ENCODE measurements around the gene PRKRIP1. TPM values are rescaled to one million over a fixed set of nuclear protein-coding genes. Genes with fewer than 3 reads are reported as not detected.
A peak's percentile ranks its signal among the peaks of the same experiment; 100 is the strongest.
"Not testable (repeated sequence)": the region's sequence is repeated elsewhere in the genome, so short reads cannot be mapped to it uniquely, and the experiment has no call there.

Gene PRKRIP1
- total RNA-seq (2014; rRNA removed; shearing (Covaris generic); ENCODE audit: low replicate concordance) = 42.7 and 75.4 TPM in 2 replicates

DNA sequence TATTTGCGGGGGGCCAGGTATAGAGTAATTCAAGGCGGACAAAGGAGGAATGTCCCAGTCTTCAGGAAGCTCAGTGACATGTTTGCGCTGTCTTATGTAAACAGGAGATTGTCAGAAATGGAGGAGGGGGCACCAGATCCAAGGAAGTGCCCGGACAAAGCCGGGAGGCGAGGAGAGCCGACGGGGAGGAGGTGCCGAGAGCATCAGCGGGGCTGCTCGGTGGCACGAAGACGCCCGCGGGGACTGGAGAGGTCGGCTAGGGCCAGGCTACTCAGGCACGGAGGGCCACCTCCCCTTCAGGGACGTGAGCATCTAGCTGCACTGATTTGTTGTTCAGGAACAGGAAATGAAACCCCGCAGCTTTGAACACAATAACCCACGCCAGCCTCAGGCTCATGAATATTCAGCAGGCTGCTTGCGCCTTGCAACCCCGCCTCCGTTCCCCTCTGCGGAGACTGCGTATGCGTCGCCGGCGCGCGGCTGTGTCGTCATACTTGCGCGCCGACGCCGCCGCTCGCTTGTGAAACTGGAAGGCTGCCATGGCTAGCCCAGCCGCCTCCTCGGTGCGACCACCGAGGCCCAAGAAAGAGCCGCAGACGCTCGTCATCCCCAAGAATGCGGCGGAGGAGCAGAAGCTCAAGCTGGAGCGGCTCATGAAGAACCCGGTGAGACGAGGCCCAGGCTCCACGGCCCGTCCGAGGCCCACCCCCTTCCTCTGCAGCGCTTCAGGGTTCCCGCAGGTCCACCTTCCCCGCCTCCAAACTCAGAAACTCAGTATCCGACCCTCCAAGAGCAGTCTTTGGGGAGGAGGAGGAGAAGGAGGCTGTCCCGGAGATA lies at the start of gene PRKRIP1:
Gene PRKRIP1 (plus strand): TSS at position 491 of the 837 bp plus-strand sequence. CDS start 49 bp downstream, at position 540.
- peaks cover 17% of the 10 kb centered on the region for H3K79me2 ChIP-seq (ENCODE audit: low read length)
- peak within 1 kb of the TSS; percentile 94 for H3K9ac ChIP-seq (ENCODE audit: low read length)
- peaks cover 20% of the 10 kb centered on the region; the same call in 1 of the 2 replicates for H3K36me3 ChIP-seq (ENCODE audit: insufficient read depth, low read length)
- peak within 1 kb of the TSS; percentile 90 for H3K27ac ChIP-seq (ENCODE audit: low read length)
- H3K9me3 ChIP-seq (ENCODE audit: low read length) = no peaks in the 10 kb centered on the region
- H3K4me1 ChIP-seq (ENCODE audit: low read length) = peaks cover 24% of the 10 kb centered on the region
- H3K4me2 ChIP-seq (ENCODE audit: low read depth, low read length, poor library complexity, severe bottlenecking) = peak within 1 kb of the TSS; percentile 97
- H2AFZ ChIP-seq (ENCODE audit: low read length) = 0 out of 2 replicates have a peak within 1 kb of the TSS, but pooled peaks have one; percentile 28
- H3K27me3 ChIP-seq (ENCODE audit: low read length) = no peaks in the 10 kb centered on the region
- no peaks in the 10 kb centered on the region; the same call in 1 of the 2 replicates for H4K20me1 ChIP-seq (ENCODE audit: insufficient read depth, low read depth, low read length)
- peak within 1 kb of the TSS; percentile 96 for H3K4me3 ChIP-seq (ENCODE audit: low read length)
- H3K9me2 ChIP-seq (replicated peaks; ENCODE audit: insufficient read depth, low read length) = no peaks in the 10 kb centered on the region
- peak; percentile 99 for DNase-seq

DNA sequence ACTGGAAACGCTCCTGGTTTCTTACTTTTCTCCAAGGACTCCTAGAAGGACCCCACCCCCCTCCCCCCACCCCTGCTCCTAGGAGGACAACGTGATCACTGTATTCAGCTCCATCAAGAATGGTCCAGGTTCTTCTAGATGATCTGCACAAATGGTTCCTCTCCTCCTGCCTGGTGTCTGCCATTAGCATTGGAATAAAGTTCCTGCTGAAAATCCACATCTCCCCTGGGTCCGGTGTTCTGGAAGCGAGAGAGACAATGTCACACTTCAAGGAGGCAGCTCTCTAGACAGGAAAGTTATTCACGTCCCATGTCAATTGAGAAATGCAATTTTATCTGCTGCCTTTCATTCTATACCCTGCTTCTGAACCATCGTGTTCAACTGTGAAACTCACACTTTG lies 49.2 kb upstream of the PRKRIP1 start:
- not testable (repeated sequence) for H3K4me1 ChIP-seq (ENCODE audit: low read length); H3K79me2 ChIP-seq (ENCODE audit: low read length); DNase-seq; H3K27me3 ChIP-seq (ENCODE audit: low read length); H3K4me2 ChIP-seq (ENCODE audit: low read depth, low read length, poor library complexity, severe bottlenecking); H3K36me3 ChIP-seq (ENCODE audit: insufficient read depth, low read length); H3K9me3 ChIP-seq (ENCODE audit: low read length); H3K27ac ChIP-seq (ENCODE audit: low read length); H3K4me3 ChIP-seq (ENCODE audit: low read length); H2AFZ ChIP-seq (ENCODE audit: low read length); H3K9ac ChIP-seq (ENCODE audit: low read length); H3K9me2 ChIP-seq (replicated peaks; ENCODE audit: insufficient read depth, low read length); H4K20me1 ChIP-seq (ENCODE audit: insufficient read depth, low read depth, low read length)

DNA sequence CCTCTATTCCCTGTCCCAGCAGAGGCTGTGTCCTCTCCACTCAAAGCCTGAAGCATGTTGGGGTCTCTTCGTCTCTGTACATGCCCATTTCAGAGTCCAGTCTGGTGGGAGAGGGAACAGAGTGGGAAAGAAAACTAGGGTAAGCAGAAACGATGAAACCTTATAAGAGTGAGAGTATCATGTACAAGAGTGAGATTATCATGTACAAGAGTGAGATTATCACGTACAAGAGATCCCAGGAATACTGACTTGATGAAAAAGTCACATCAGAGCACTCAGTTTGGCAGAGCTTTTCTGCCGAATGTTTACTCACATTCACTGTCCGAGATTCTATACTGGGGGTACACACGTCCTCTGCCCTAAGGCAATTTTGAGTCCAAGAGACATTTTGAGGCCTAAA lies 39.8 kb upstream of the PRKRIP1 start, which contains the start of gene SPDYE6:
Gene SPDYE6 (minus strand): TSS at position 101 of the 400 bp plus-strand sequence. CDS start 421 bp downstream, outside the sequence.
- not testable (repeated sequence) for H3K4me1 ChIP-seq (ENCODE audit: low read length); H2AFZ ChIP-seq (ENCODE audit: low read length)

DNA sequence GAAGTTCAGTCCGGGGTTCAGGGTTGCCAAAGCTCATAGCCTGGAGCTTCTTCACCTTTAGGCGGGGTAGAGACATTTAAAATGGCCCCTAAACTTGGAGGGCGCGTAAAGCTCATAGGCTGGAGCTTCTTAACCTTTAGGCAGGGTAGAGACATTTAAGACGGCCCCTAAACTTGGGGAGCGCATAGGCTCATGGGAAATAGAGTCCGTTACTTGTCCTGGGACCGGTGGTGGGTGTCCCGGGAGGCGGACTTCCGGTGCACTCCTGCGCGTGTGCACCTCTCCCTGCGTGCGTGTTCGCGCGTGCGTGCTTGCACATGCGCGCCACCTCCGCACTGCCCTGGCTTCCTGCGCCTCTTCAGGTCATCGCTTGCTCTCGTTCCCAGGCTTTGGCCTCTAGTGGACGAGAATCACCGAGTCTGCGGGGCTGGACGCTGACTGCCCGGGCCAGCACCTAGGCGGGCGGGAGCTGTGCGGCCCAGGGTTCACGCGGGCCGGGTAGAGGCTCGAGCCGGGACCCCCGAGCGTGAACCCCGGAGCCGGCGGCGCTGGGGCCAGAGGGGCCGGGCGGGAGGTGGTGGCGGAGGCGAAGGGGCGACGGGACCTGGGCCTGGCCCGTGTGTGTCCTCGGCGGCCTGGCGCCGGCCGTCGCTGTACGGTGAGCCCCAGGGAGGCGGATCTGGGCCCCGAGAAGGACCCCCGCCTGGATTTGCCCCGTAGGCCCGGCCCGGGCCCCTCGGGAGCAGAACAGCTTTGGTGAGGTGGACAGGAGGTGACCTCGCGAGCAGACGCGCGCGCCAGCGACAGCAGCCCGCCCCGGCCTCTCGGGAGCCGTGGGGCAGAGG lies 32.4 kb upstream of the PRKRIP1 start:
- not testable (repeated sequence) for H3K27me3 ChIP-seq (ENCODE audit: low read length); H4K20me1 ChIP-seq (ENCODE audit: insufficient read depth, low read depth, low read length); H3K9me3 ChIP-seq (ENCODE audit: low read length); H3K4me1 ChIP-seq (ENCODE audit: low read length); H3K9me2 ChIP-seq (replicated peaks; ENCODE audit: insufficient read depth, low read length); H2AFZ ChIP-seq (ENCODE audit: low read length)
- peak overlapping the region; percentile 76 for H3K4me3 ChIP-seq (ENCODE audit: low read length)
- DNase-seq = peak; percentile 99
- H3K4me2 ChIP-seq (ENCODE audit: low read depth, low read length, poor library complexity, severe bottlenecking) = peak overlapping the region; percentile 73
- peaks cover 12% of the 10 kb centered on the region for H3K36me3 ChIP-seq (ENCODE audit: insufficient read depth, low read length)
- peak overlapping the region; percentile 93 for H3K9ac ChIP-seq (ENCODE audit: low read length)
- peaks cover 31% of the 10 kb centered on the region for H3K79me2 ChIP-seq (ENCODE audit: low read length)
- H3K27ac ChIP-seq (ENCODE audit: low read length) = peak overlapping the region; percentile 78

More for the DNA sequence above, 39.8 kb upstream of the PRKRIP1 start, which contains the start of gene SPDYE6:
- not testable (repeated sequence) for H3K9ac ChIP-seq (ENCODE audit: low read length); H3K4me3 ChIP-seq (ENCODE audit: low read length); H3K9me2 ChIP-seq (replicated peaks; ENCODE audit: insufficient read depth, low read length); H3K36me3 ChIP-seq (ENCODE audit: insufficient read depth, low read length); H3K79me2 ChIP-seq (ENCODE audit: low read length); H3K4me2 ChIP-seq (ENCODE audit: low read depth, low read length, poor library complexity, severe bottlenecking); H4K20me1 ChIP-seq (ENCODE audit: insufficient read depth, low read depth, low read length); DNase-seq; H3K9me3 ChIP-seq (ENCODE audit: low read length); H3K27me3 ChIP-seq (ENCODE audit: low read length); H3K27ac ChIP-seq (ENCODE audit: low read length)

DNA sequence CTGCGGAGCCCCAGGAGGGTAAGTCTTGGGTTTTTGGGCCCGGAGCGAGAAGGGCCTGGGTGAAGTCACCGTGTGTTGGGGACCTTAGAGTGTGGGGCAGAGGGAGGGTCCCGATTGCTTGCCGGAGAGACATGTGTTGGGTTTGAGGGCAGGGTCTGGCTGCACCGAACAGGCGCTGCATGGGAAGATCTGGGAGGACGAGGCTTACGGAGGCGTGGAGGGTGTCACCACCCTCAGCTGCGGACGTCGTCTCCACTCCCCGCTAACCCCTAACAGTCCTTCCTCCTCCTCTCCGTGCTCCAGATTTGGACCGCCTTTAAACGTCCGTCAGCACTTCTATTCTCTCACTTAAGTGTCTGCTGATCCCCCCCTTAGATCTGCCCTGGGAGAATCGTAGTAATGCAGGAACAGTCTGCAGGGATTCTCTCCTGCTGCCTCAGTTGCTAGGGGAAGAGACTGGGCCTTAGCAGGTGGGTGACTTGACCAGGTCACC lies 31.7 kb upstream of the PRKRIP1 start:
- peak overlapping the region; percentile 73 for H3K4me2 ChIP-seq (ENCODE audit: low read depth, low read length, poor library complexity, severe bottlenecking)
- not testable (repeated sequence) for H3K4me1 ChIP-seq (ENCODE audit: low read length); H3K9me2 ChIP-seq (replicated peaks; ENCODE audit: insufficient read depth, low read length); H2AFZ ChIP-seq (ENCODE audit: low read length); H3K9me3 ChIP-seq (ENCODE audit: low read length); H3K27me3 ChIP-seq (ENCODE audit: low read length); H4K20me1 ChIP-seq (ENCODE audit: insufficient read depth, low read depth, low read length)
- peak; percentile 43 for DNase-seq
- H3K27ac ChIP-seq (ENCODE audit: low read length) = peak overlapping the region; percentile 78
- H3K79me2 ChIP-seq (ENCODE audit: low read length) = peaks cover 31% of the 10 kb centered on the region
- peaks cover 12% of the 10 kb centered on the region for H3K36me3 ChIP-seq (ENCODE audit: insufficient read depth, low read length)
- peak overlapping the region; percentile 93 for H3K9ac ChIP-seq (ENCODE audit: low read length)
- peak overlapping the region; percentile 76 for H3K4me3 ChIP-seq (ENCODE audit: low read length)

GRCh38 chr7:102365390-102365789 lies 30.8 kb upstream of the PRKRIP1 start:
- H3K27me3 ChIP-seq (ENCODE audit: low read length); H3K9me2 ChIP-seq (replicated peaks; ENCODE audit: insufficient read depth, low read length); H3K4me2 ChIP-seq (ENCODE audit: low read depth, low read length, poor library complexity, severe bottlenecking); H3K9me3 ChIP-seq (ENCODE audit: low read length); H4K20me1 ChIP-seq (ENCODE audit: insufficient read depth, low read depth, low read length); H3K9ac ChIP-seq (ENCODE audit: low read length); H3K27ac ChIP-seq (ENCODE audit: low read length); H2AFZ ChIP-seq (ENCODE audit: low read length); H3K4me3 ChIP-seq (ENCODE audit: low read length); H3K4me1 ChIP-seq (ENCODE audit: low read length); DNase-seq: not testable (repeated sequence)
- H3K36me3 ChIP-seq (ENCODE audit: insufficient read depth, low read length) = peaks cover 19% of the 10 kb centered on the region
- H3K79me2 ChIP-seq (ENCODE audit: low read length) = peaks cover 39% of the 10 kb centered on the region

- not testable (repeated sequence) for H3K27me3 ChIP-seq (ENCODE audit: low read length); H3K27ac ChIP-seq (ENCODE audit: low read length); H3K4me1 ChIP-seq (ENCODE audit: low read length); H3K9me2 ChIP-seq (replicated peaks; ENCODE audit: insufficient read depth, low read length); H3K9me3 ChIP-seq (ENCODE audit: low read length); H4K20me1 ChIP-seq (ENCODE audit: insufficient read depth, low read depth, low read length); DNase-seq; H3K9ac ChIP-seq (ENCODE audit: low read length); H2AFZ ChIP-seq (ENCODE audit: low read length); H3K4me3 ChIP-seq (ENCODE audit: low read length); H3K4me2 ChIP-seq (ENCODE audit: low read depth, low read length, poor library complexity, severe bottlenecking)
- H3K79me2 ChIP-seq (ENCODE audit: low read length) = peaks cover 48% of the 10 kb centered on the region
- H3K36me3 ChIP-seq (ENCODE audit: insufficient read depth, low read length) = peaks cover 22% of the 10 kb centered on the region
Measured at GRCh38 chr7:102370038-102370437, 26.1 kb upstream of the PRKRIP1 start.

GRCh38 chr7:102372796-102373195 lies 23.4 kb upstream of the PRKRIP1 start:
- Histone ChIP-seq H3K79me2 (ENCODE audit: low read length) (peaks cover 37% of the 10 kb centered on the region), H3K36me3 (ENCODE audit: insufficient read depth, low read length) (peaks cover 22% of the 10 kb centered on the region)
- not testable (repeated sequence) for H3K4me3 ChIP-seq (ENCODE audit: low read length); H3K27me3 ChIP-seq (ENCODE audit: low read length); H4K20me1 ChIP-seq (ENCODE audit: insufficient read depth, low read depth, low read length); H3K4me1 ChIP-seq (ENCODE audit: low read length); H3K9me2 ChIP-seq (replicated peaks; ENCODE audit: insufficient read depth, low read length); H3K27ac ChIP-seq (ENCODE audit: low read length); H2AFZ ChIP-seq (ENCODE audit: low read length); H3K4me2 ChIP-seq (ENCODE audit: low read depth, low read length, poor library complexity, severe bottlenecking); H3K9me3 ChIP-seq (ENCODE audit: low read length); H3K9ac ChIP-seq (ENCODE audit: low read length)
- DNase-seq = peak; percentile 15
